ENCODE results near the gene MRTFA. TPM values are rescaled to one million over a fixed set of nuclear protein-coding genes. Genes with fewer than 3 reads are reported as not detected.

Gene MRTFA
- polyA plus RNA-seq, 4 donors = 11.9 to 20.0 (median 14.1) TPM

GRCh38 chr22:40654522-40655167, 18.1 kb upstream of the MRTFA start:
- peaks cover 0 to 12% (median 3%) of the 10 kb centered on the region in 3 donors for H3K4me1 ChIP-seq (ENCODE audit: control insufficient read depth in 3 of 3, insufficient read depth in 2 of 3, low read depth in 1 of 3, low read length in 2 of 3)
- 44 to 48% (median 44%) methylated on average over 11 of the region's 11 CpGs for WGBS, 3 donors
- peak; percentile 36 to 47 for DNase-seq
- H3K36me3 ChIP-seq (ENCODE audit: control insufficient read depth in 3 of 3, insufficient read depth in 2 of 3, low read depth in 1 of 3, low read length in 3 of 3) = no peaks in the 10 kb centered on the region
- H3K4me3 ChIP-seq (ENCODE audit: low read depth in 1 of 3, low read length in 3 of 3) = no peak overlapping the region
- no peak for FAIRE-seq
- no peaks in the 10 kb centered on the region for H3K9me3 ChIP-seq (ENCODE audit: control insufficient read depth in 2 of 2, insufficient read depth in 1 of 2, low read depth in 1 of 2, low read length in 1 of 2)
- no peaks in the 10 kb centered on the region for H3K27me3 ChIP-seq (ENCODE audit: control insufficient read depth in 3 of 3, insufficient read depth in 3 of 3, low read length in 3 of 3)
- peak overlapping the region in 1 of 3 donors; percentile 36 for H3K27ac ChIP-seq (ENCODE audit: low read depth in 1 of 3, low read length in 2 of 3)

- Histone ChIP-seq H3K9me3 (ENCODE audit: control insufficient read depth in 2 of 2, insufficient read depth in 1 of 2, low read depth in 1 of 2, low read length in 1 of 2) (no peaks in the 10 kb centered on the region), H3K4me1 (ENCODE audit: control insufficient read depth in 3 of 3, insufficient read depth in 2 of 3, low read depth in 1 of 3, low read length in 2 of 3) (peaks cover 0 to 14% (median 3%) of the 10 kb centered on the region in 3 donors), H3K4me3 (ENCODE audit: low read depth in 1 of 3, low read length in 3 of 3) (no peak overlapping the region), H3K36me3 (ENCODE audit: control insufficient read depth in 3 of 3, insufficient read depth in 2 of 3, low read depth in 1 of 3, low read length in 3 of 3) (no peaks in the 10 kb centered on the region), H3K27me3 (ENCODE audit: control insufficient read depth in 3 of 3, insufficient read depth in 3 of 3, low read length in 3 of 3) (no peaks in the 10 kb centered on the region), H3K27ac (ENCODE audit: low read depth in 1 of 3, low read length in 2 of 3) (peak overlapping the region in 1 of 3 donors; percentile 53)
- FAIRE-seq = no peak
- no peak for DNase-seq
- WGBS, 3 donors = 94 to 98% (median 96%) methylated on average over 9 of the region's 9 CpGs
Measured at GRCh38 chr22:40653361-40653760, 16.8 kb upstream of the MRTFA start.

GRCh38 chr22:40651563-40652501, 15.3 kb upstream of the MRTFA start:
- DNase-seq (peak; percentile 76 to 95), FAIRE-seq (no peak)
- WGBS, 3 donors = 20 to 47% (median 35%) methylated on average over 28 to 33 of the region's 33 CpGs
- Histone ChIP-seq H3K9me3 (ENCODE audit: control insufficient read depth in 2 of 2, insufficient read depth in 1 of 2, low read depth in 1 of 2, low read length in 1 of 2) (no peaks in the 10 kb centered on the region), H3K27ac (ENCODE audit: low read depth in 1 of 3, low read length in 2 of 3) (peak overlapping the region; percentile 82 to 96 (median 90)), H3K4me1 (ENCODE audit: control insufficient read depth in 3 of 3, insufficient read depth in 2 of 3, low read depth in 1 of 3, low read length in 2 of 3) (peaks cover 0 to 19% (median 3%) of the 10 kb centered on the region in 3 donors), H3K27me3 (ENCODE audit: control insufficient read depth in 3 of 3, insufficient read depth in 3 of 3, low read length in 3 of 3) (no peaks in the 10 kb centered on the region), H3K36me3 (ENCODE audit: control insufficient read depth in 3 of 3, insufficient read depth in 2 of 3, low read depth in 1 of 3, low read length in 3 of 3) (no peaks in the 10 kb centered on the region), H3K4me3 (ENCODE audit: low read depth in 1 of 3, low read length in 3 of 3) (peak overlapping the region in 2 of 3 donors; percentile 42 to 64)

GRCh38 chr22:40651057-40651456, 14.5 kb upstream of the MRTFA start:
- no peaks in the 10 kb centered on the region for H3K9me3 ChIP-seq (ENCODE audit: control insufficient read depth in 2 of 2, insufficient read depth in 1 of 2, low read depth in 1 of 2, low read length in 1 of 2)
- H3K4me3 ChIP-seq (ENCODE audit: low read depth in 1 of 3, low read length in 3 of 3) = no peak overlapping the region

GRCh38 chr22:40648386-40648785, 11.9 kb upstream of the MRTFA start:
- DNase-seq = peak; percentile 41 to 78
- WGBS, 3 donors = 34 to 74% (median 46%) methylated on average over 10 of the region's 10 CpGs
- peaks cover 0 to 31% (median 3%) of the 10 kb centered on the region in 3 donors for H3K4me1 ChIP-seq (ENCODE audit: control insufficient read depth in 3 of 3, insufficient read depth in 2 of 3, low read depth in 1 of 3, low read length in 2 of 3)

More at GRCh38 chr22:40651057-40651456, 14.5 kb upstream of the MRTFA start:
- WGBS, 3 donors = 55 to 79% (median 73%) methylated on average over 2 of the region's 2 CpGs
- Histone ChIP-seq H3K4me1 (ENCODE audit: control insufficient read depth in 3 of 3, insufficient read depth in 2 of 3, low read depth in 1 of 3, low read length in 2 of 3) (peaks cover 0 to 20% (median 3%) of the 10 kb centered on the region in 3 donors), H3K27ac (ENCODE audit: low read depth in 1 of 3, low read length in 2 of 3) (peak overlapping the region in 1 of 3 donors; percentile 82), H3K27me3 (ENCODE audit: control insufficient read depth in 3 of 3, insufficient read depth in 3 of 3, low read length in 3 of 3) (no peaks in the 10 kb centered on the region), H3K36me3 (ENCODE audit: control insufficient read depth in 3 of 3, insufficient read depth in 2 of 3, low read depth in 1 of 3, low read length in 3 of 3) (no peaks in the 10 kb centered on the region)
- DNase-seq (no peak), FAIRE-seq (no peak)

GRCh38 chr22:40645579-40646197, 9.2 kb upstream of the MRTFA start:
- Histone ChIP-seq H3K4me3 (ENCODE audit: low read depth in 1 of 3, low read length in 3 of 3) (no peak overlapping the region), H3K4me1 (ENCODE audit: control insufficient read depth in 3 of 3, insufficient read depth in 2 of 3, low read depth in 1 of 3, low read length in 2 of 3) (peaks cover 0 to 28% (median 0%) of the 10 kb centered on the region in 3 donors), H3K27me3 (ENCODE audit: control insufficient read depth in 3 of 3, insufficient read depth in 3 of 3, low read length in 3 of 3) (no peaks in the 10 kb centered on the region), H3K27ac (ENCODE audit: low read depth in 1 of 3, low read length in 2 of 3) (peak overlapping the region in 1 of 3 donors; percentile 63), H3K36me3 (ENCODE audit: control insufficient read depth in 3 of 3, insufficient read depth in 2 of 3, low read depth in 1 of 3, low read length in 3 of 3) (no peaks in the 10 kb centered on the region), H3K9me3 (ENCODE audit: control insufficient read depth in 2 of 2, insufficient read depth in 1 of 2, low read depth in 1 of 2, low read length in 1 of 2) (no peaks in the 10 kb centered on the region)
- DNase-seq = no peak
- no peak for FAIRE-seq
- WGBS, 3 donors = 39 to 55% (median 40%) methylated on average over 4 of the region's 4 CpGs

More at GRCh38 chr22:40648386-40648785, 11.9 kb upstream of the MRTFA start:
- no peaks in the 10 kb centered on the region for H3K36me3 ChIP-seq (ENCODE audit: control insufficient read depth in 3 of 3, insufficient read depth in 2 of 3, low read depth in 1 of 3, low read length in 3 of 3)
- H3K9me3 ChIP-seq (ENCODE audit: control insufficient read depth in 2 of 2, insufficient read depth in 1 of 2, low read depth in 1 of 2, low read length in 1 of 2) = no peaks in the 10 kb centered on the region
- peak overlapping the region in 2 of 3 donors; percentile 25 to 42 for H3K27ac ChIP-seq (ENCODE audit: low read depth in 1 of 3, low read length in 2 of 3)
- no peaks in the 10 kb centered on the region for H3K27me3 ChIP-seq (ENCODE audit: control insufficient read depth in 3 of 3, insufficient read depth in 3 of 3, low read length in 3 of 3)
- H3K4me3 ChIP-seq (ENCODE audit: low read depth in 1 of 3, low read length in 3 of 3) = no peak overlapping the region
- FAIRE-seq = no peak

- no peaks in the 10 kb centered on the region for H3K36me3 ChIP-seq (ENCODE audit: control insufficient read depth in 3 of 3, insufficient read depth in 2 of 3, low read depth in 1 of 3, low read length in 3 of 3)
- peaks cover 0 to 26% (median 0%) of the 10 kb centered on the region in 3 donors for H3K4me1 ChIP-seq (ENCODE audit: control insufficient read depth in 3 of 3, insufficient read depth in 2 of 3, low read depth in 1 of 3, low read length in 2 of 3)
- FAIRE-seq = no peak
- H3K4me3 ChIP-seq (ENCODE audit: low read depth in 1 of 3, low read length in 3 of 3) = no peak overlapping the region
- H3K27me3 ChIP-seq (ENCODE audit: control insufficient read depth in 3 of 3, insufficient read depth in 3 of 3, low read length in 3 of 3) = no peaks in the 10 kb centered on the region
- no peak overlapping the region for H3K27ac ChIP-seq (ENCODE audit: low read depth in 1 of 3, low read length in 2 of 3)
- 93 to 97% (median 95%) methylated on average over 4 of the region's 4 CpGs for WGBS, 3 donors
- DNase-seq = no peak
- no peaks in the 10 kb centered on the region for H3K9me3 ChIP-seq (ENCODE audit: control insufficient read depth in 2 of 2, insufficient read depth in 1 of 2, low read depth in 1 of 2, low read length in 1 of 2)
Measured at GRCh38 chr22:40642316-40642715, 5.8 kb upstream of the MRTFA start.

GRCh38 chr22:40641269-40641668, 4.8 kb upstream of the MRTFA start:
- H3K4me1 ChIP-seq (ENCODE audit: control insufficient read depth in 3 of 3, insufficient read depth in 2 of 3, low read depth in 1 of 3, low read length in 2 of 3) = peaks cover 0 to 26% (median 0%) of the 10 kb centered on the region in 3 donors
- FAIRE-seq (no peak), DNase-seq (no peak)
- H3K9me3 ChIP-seq (ENCODE audit: control insufficient read depth in 2 of 2, insufficient read depth in 1 of 2, low read depth in 1 of 2, low read length in 1 of 2) = no peaks in the 10 kb centered on the region
- H3K4me3 ChIP-seq (ENCODE audit: low read depth in 1 of 3, low read length in 3 of 3) = no peak overlapping the region
- H3K27me3 ChIP-seq (ENCODE audit: control insufficient read depth in 3 of 3, insufficient read depth in 3 of 3, low read length in 3 of 3) = no peaks in the 10 kb centered on the region
- 90 to 93% (median 92%) methylated on average over 6 of the region's 6 CpGs for WGBS, 3 donors
- no peaks in the 10 kb centered on the region for H3K36me3 ChIP-seq (ENCODE audit: control insufficient read depth in 3 of 3, insufficient read depth in 2 of 3, low read depth in 1 of 3, low read length in 3 of 3)
- H3K27ac ChIP-seq (ENCODE audit: low read depth in 1 of 3, low read length in 2 of 3) = no peak overlapping the region

All from small intestine (tissue), 7 donors.